Colonic mucosa (tissue), 4 donors: Measurements from ENCODE around the gene SHB. TPM values are rescaled to one million over a fixed set of nuclear protein-coding genes. Genes with fewer than 3 reads are reported as not detected.

Experiments used
- DNase-seq: peaks from one replicate; pipeline ENCODE4 v3.0.0-alpha.2; 2020
- H3K27ac ChIP-seq: fragments of 200-600 bp; one replicate; pipeline ENCODE4 v1.8.0; 2021
- H3K27me3 ChIP-seq: fragments of 200-600 bp; one replicate; pipeline ENCODE4 v1.8.0; 2021
- H3K36me3 ChIP-seq: fragments of 200-600 bp; one replicate; pipeline ENCODE4 v1.8.0; 2021
- H3K4me1 ChIP-seq: fragments of 200-600 bp; one replicate; pipeline ENCODE4 v1.8.0; 2021; ENCODE audit warnings: mild to moderate bottlenecking
- H3K4me3 ChIP-seq: fragments of 200-600 bp; one replicate; pipeline ENCODE4 v1.8.0; 2021
- H3K9ac ChIP-seq, 2 donors: one replicate each; pipeline ENCODE4 v1.7.0; 2013; ENCODE audit warnings: control low read depth in 2 of 2, low read depth in 2 of 2, low read length in 2 of 2
- H3K9me3 ChIP-seq: fragments of 200-600 bp; one replicate; pipeline ENCODE4 v1.8.0; 2021
- CTCF ChIP-seq: fragments of 200-600 bp; IDR thresholded peaks from one replicate; pipeline ENCODE4 v1.8.0; 2022; ENCODE audit warnings: antibody characterized with exemption, mild to moderate bottlenecking
- intact Hi-C: fragments of 100-400 bp; cut with DNase I; formaldehyde crosslinking; loops from one replicate; pipeline ENCODE4 v1.14.1; 2022
- total RNA-seq, 2 donors: library from RNA; stranded (reverse); fragmentation: NEBNext Ultra II Directional in 1 of 2; extraction: Animal tissue kit (Norgen Biotek cat#: 25700) in 1 of 2; gene quantifications; one replicate each; pipeline ENCODE4 v1.2.1, GENCODE V29; 2021
- donor health status: healthy.
- donor health status: DM: no; HTN: no; CAD: no.
- donor health status: DM: no; HTN: no; CAD: no.

The SHB gene
- total RNA-seq, 2 donors from 2014 or later, result 17.4 to 24.0 TPM

DNA sequence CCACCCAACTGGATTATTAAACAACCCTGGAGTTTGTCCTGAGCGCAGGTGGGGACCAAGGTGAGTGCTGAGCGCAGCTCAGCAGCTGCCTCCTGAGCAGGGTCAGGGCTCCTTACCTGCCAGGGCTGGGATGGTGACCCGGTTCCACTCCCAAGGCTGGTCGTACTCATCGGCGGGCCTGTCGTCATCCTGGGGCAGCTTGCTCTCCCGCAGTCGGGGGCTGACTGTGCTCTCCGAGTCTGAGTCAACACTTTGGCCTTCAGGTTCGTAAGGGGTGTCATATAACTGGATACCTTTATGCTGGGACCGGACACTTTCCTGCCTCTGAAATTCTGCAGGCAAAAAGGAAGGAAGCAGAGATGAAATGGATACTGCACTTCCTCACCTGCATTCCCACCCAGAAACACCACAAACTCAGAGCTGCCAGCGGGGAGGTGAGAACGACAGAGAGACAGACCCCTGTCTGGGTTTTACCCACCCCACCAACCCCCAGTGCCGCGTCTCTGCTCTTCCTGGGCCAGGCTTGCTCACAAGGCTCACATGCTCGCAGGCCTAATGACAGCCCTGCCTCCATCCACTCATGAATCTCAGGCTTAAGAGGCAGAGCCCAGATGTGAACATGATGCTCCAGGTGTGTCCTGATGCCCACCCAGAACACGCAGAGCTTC, 94.4 kb downstream of the SHB start:
- H3K9me3 ChIP-seq, result no peaks in the 10 kb centered on the region

DNA sequence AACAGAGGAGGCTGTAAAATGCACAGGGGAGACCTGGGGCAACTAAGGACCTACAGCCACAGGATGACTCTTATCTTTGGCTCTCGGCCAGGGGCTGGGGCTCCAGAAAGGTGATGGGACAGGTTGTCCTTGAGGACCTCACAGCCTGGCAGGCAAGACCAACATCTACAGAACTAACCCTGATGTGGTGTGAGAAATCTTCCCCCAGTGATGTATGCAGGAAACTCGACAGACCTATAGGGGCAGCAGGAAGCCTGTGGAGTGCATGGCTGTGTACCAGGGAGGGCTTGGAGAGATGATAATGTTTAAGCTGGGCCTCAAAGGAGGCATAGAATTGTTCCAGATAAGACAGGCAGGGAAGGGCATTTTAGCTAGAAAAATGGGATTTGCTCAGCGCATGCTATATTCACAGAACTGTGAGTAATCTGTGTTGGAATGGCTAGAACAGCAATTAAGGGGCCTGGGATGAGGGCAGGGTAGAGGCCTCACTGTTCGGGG, 96.6 kb downstream of the SHB start:
- Histone ChIP-seq H3K27ac (no peak overlapping the region), H3K4me1 (peaks cover 13% of the 10 kb centered on the region), H3K4me3 (no peak overlapping the region), H3K9me3 (no peaks in the 10 kb centered on the region), H3K36me3 (no peaks in the 10 kb centered on the region), H3K9ac (no peak overlapping the region), H3K27me3 (no peaks in the 10 kb centered on the region)
- DNase-seq, result no peak
- intact Hi-C loops, result loop anchor here (10.0 kb wide), 1 partner anchor 52 kb away; no protein-coding TSS in a partner anchor
- no peak for TF ChIP-seq CTCF

More for the DNA sequence above, 94.4 kb downstream of the SHB start:
- H3K27me3 ChIP-seq, result no peaks in the 10 kb centered on the region
- no peak overlapping the region for H3K4me3 ChIP-seq
- H3K9ac ChIP-seq, result no peak overlapping the region
- TF ChIP-seq CTCF, result no peak
- intact Hi-C loops, result loop anchor here (10.0 kb wide), 1 partner anchor 50 kb away; no protein-coding TSS in a partner anchor
- H3K27ac ChIP-seq, result no peak overlapping the region
- DNase-seq, result no peak
- peaks cover 2% of the 10 kb centered on the region for H3K4me1 ChIP-seq
- no peaks in the 10 kb centered on the region for H3K36me3 ChIP-seq

- DNase-seq, result no peak
- intact Hi-C loops, result loop anchor here (10.0 kb wide), 1 partner anchor 53 kb away; no protein-coding TSS in a partner anchor
- Histone ChIP-seq H3K4me1 (peaks cover 20% of the 10 kb centered on the region), H3K36me3 (no peaks in the 10 kb centered on the region), H3K27me3 (no peaks in the 10 kb centered on the region), H3K27ac (no peak overlapping the region), H3K9me3 (no peaks in the 10 kb centered on the region), H3K4me3 (no peak overlapping the region), H3K9ac (no peak overlapping the region)
- TF ChIP-seq CTCF, result no peak
Measured at GRCh38 chr9:37971691-37972090, 97.3 kb downstream of the SHB start.

- intact Hi-C loops, result loop anchor here (10.0 kb wide), 1 partner anchor 54 kb away; no protein-coding TSS in a partner anchor
- Histone ChIP-seq H3K9ac (no peak overlapping the region), H3K27me3 (no peaks in the 10 kb centered on the region), H3K9me3 (no peaks in the 10 kb centered on the region), H3K36me3 (no peaks in the 10 kb centered on the region), H3K27ac (no peak overlapping the region), H3K4me1 (peaks cover 26% of the 10 kb centered on the region), H3K4me3 (no peak overlapping the region)
- TF ChIP-seq CTCF, result no peak
- DNase-seq, result no peak
Measured at GRCh38 chr9:37971108-37971459, 97.9 kb downstream of the SHB start.

DNA sequence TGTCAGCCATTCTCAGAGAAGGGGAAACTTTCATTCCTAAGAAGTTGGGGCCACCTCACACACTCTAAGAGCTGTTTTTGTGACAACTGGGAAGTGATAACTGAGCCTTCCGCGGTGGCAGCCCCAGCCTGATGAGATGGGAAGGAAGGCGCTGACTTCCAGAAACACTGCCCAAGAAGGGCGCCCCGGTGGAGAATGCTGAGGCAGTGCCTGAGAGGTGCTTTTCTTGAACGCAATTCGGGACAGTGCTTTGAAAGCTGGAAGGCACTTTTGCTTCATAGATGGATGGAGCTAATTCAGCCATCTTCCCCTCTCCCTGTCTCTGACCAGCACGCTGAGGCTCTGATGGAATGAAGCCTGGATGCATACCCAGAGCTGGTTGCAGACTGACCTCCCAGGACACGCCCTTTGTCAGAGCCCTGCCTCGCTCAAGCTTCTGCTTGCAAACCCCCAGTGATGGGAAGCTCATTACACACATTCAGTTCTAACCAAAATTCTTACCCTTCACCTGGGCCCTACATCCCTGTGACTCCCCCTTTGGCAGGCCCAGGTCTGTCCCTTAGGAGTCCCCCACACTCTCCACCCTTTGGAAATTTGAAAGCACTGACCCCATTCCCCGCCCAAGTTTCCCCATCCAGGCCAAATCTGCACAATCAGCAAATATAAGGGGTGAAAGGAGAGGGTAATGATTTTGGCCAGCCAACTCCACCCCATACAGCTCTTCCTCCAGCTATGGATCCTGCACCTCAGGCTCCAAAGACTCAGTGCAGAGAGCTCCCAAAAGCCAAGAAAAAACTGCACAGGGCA, 98.5 kb downstream of the SHB start:
- Histone ChIP-seq H3K4me1 (peaks cover 26% of the 10 kb centered on the region), H3K36me3 (no peaks in the 10 kb centered on the region), H3K9ac (no peak overlapping the region), H3K27ac (peak overlapping the region; percentile 64), H3K9me3 (no peaks in the 10 kb centered on the region), H3K27me3 (no peaks in the 10 kb centered on the region), H3K4me3 (no peak overlapping the region)
- DNase-seq, result no peak
- intact Hi-C loops, result loop anchor here (10.0 kb wide), 1 partner anchor 54 kb away; no protein-coding TSS in a partner anchor
- no peak for TF ChIP-seq CTCF
